HL-60 (cell line): ENCODE measurements around the gene NDUFV2.
A peak's percentile ranks its signal among the peaks of the same experiment; 100 is the strongest.

Experiments
- DNase-seq, 2 experiments: peaks; one replicate each; pipeline ENCODE4 v3.0.0-alpha.2; 2010 to 2020; ENCODE audit warnings: low read depth in 1 of 2, low spot score in 1 of 2
- H3K27ac ChIP-seq: fragments of 250-450 bp; sonication (Bioruptor Pico); replicated peaks from 2 replicates; pipeline ENCODE4 v1.5.1; 2020; ENCODE audit warnings: mild to moderate bottlenecking, moderate library complexity
- H3K27me3 ChIP-seq: fragments of 250-450 bp; sonication (Bioruptor Pico); 2 replicates; pipeline ENCODE4 v1.5.1; 2021; ENCODE audit warnings: mild to moderate bottlenecking, moderate library complexity; ENCODE audit not compliant: insufficient read depth, poor library complexity, severe bottlenecking
- H3K4me3 ChIP-seq: replicated peaks from 2 replicates; pipeline ENCODE4 v1.5.1; 2011; ENCODE audit warnings: mild to moderate bottlenecking, control low read depth, low read length; ENCODE audit not compliant: insufficient read depth
- CTCF ChIP-seq: IDR thresholded peaks from one replicate; pipeline ENCODE4 v1.5.1; 2011; ENCODE audit warnings: low read length, control low read depth, inconsistent platforms; ENCODE audit not compliant: insufficient read depth
- GABPA ChIP-seq: IDR thresholded peaks from 2 replicates; pipeline ENCODE4 v1.6.1; 2012; ENCODE audit warnings: low read depth
- POLR2AphosphoS5 ChIP-seq: IDR thresholded peaks from 2 replicates; pipeline ENCODE4 v1.6.1; 2012; ENCODE audit warnings: low read depth
- REST ChIP-seq: IDR thresholded peaks from 2 replicates; pipeline ENCODE4 v1.6.1; 2012; ENCODE audit warnings: low read depth; ENCODE audit not compliant: insufficient replicate concordance
- SPI1 ChIP-seq: IDR thresholded peaks from 2 replicates; pipeline ENCODE4 v1.6.1; 2012; ENCODE audit warnings: low read depth, mild to moderate bottlenecking, borderline replicate concordance

Gene NDUFV2

GRCh38 chr18:9148203-9148552, 45.7 kb downstream of the NDUFV2 start:
- no peak for DNase-seq
- H3K27ac ChIP-seq: peak overlapping the region; percentile 72
- TF ChIP-seq REST (no peak), SPI1 (no peak), POLR2AphosphoS5 (no peak), GABPA (no peak), CTCF (no peak)
- no peaks in the 10 kb centered on the region for H3K27me3 ChIP-seq
- no peak overlapping the region for H3K4me3 ChIP-seq

GRCh38 chr18:9150121-9150520, 47.6 kb downstream of the NDUFV2 start:
- H3K27ac ChIP-seq: no peak overlapping the region
- H3K27me3 ChIP-seq: no peaks in the 10 kb centered on the region
- peak in 1 of 2 experiments; percentile 31 for DNase-seq
- TF ChIP-seq GABPA (no peak), SPI1 (no peak), REST (no peak), POLR2AphosphoS5 (no peak), CTCF (no peak)
- H3K4me3 ChIP-seq: no peak overlapping the region

GRCh38 chr18:9153256-9153655, 50.8 kb downstream of the NDUFV2 start:
- DNase-seq: no peak
- TF ChIP-seq GABPA (no peak), SPI1 (no peak), CTCF (no peak), POLR2AphosphoS5 (no peak), REST (no peak)
- H3K27me3 ChIP-seq: no peaks in the 10 kb centered on the region
- no peak overlapping the region for H3K4me3 ChIP-seq
- H3K27ac ChIP-seq: peak overlapping the region; percentile 70
